GM23248 (cell line): ENCODE data around the gene ZGPAT. TPM values are rescaled to one million over a fixed set of nuclear protein-coding genes. Genes with fewer than 3 reads are reported as not detected.

ENCODE experiments used
- DNase-seq: peaks from one replicate; pipeline ENCODE4 v3.0.0-alpha.2; 2015
- H2AFZ ChIP-seq: fragments of 200-600 bp; sonication (generic); 2 replicates; pipeline ENCODE4 v1.6.1; 2016; ENCODE audit warnings: antibody characterized with exemption
- H3F3A ChIP-seq: fragments of 200-600 bp; sonication (generic); 2 replicates; pipeline ENCODE4 v1.6.1; 2016; ENCODE audit warnings: mild to moderate bottlenecking, antibody characterized with exemption, mixed run types; ENCODE audit not compliant: insufficient read depth
- H3K27ac ChIP-seq: fragments of 200-600 bp; sonication (generic); 2 replicates; pipeline ENCODE4 v1.5.1; 2016; ENCODE audit warnings: mild to moderate bottlenecking
- H3K27me3 ChIP-seq: fragments of 200-600 bp; sonication (generic); replicated peaks from 2 replicates; pipeline ENCODE4 v1.6.1; 2016; ENCODE audit warnings: mild to moderate bottlenecking; ENCODE audit not compliant: insufficient read depth
- H3K36me3 ChIP-seq: fragments of 200-600 bp; sonication (generic); 2 replicates; pipeline ENCODE4 v1.6.1; 2016; ENCODE audit warnings: low read depth, mild to moderate bottlenecking
- H3K4me1 ChIP-seq: fragments of 200-600 bp; sonication (generic); 2 replicates; pipeline ENCODE4 v1.6.1; 2016; ENCODE audit warnings: mild to moderate bottlenecking; ENCODE audit not compliant: insufficient read depth
- H3K4me2 ChIP-seq: fragments of 200-600 bp; sonication (generic); one replicate; pipeline ENCODE4 v1.6.1; 2016; ENCODE audit warnings: mild to moderate bottlenecking; ENCODE audit not compliant: unreplicated experiment
- H3K4me3 ChIP-seq: fragments of 200-600 bp; sonication (generic); 2 replicates; pipeline ENCODE4 v1.5.1; 2016; ENCODE audit warnings: mild to moderate bottlenecking
- H3K79me2 ChIP-seq: fragments of 200-600 bp; sonication (generic); 2 replicates; pipeline ENCODE4 v1.6.1; 2016; ENCODE audit warnings: mild to moderate bottlenecking; ENCODE audit not compliant: insufficient read depth
- H3K9ac ChIP-seq: fragments of 200-600 bp; sonication (generic); 2 replicates; pipeline ENCODE4 v1.6.1; 2016; ENCODE audit warnings: mild to moderate bottlenecking
- H3K9me2 ChIP-seq: fragments of 200-600 bp; sonication (generic); 2 replicates; pipeline ENCODE4 v1.6.1; 2016; ENCODE audit warnings: mixed run types, mild to moderate bottlenecking, moderate library complexity; ENCODE audit not compliant: insufficient read depth
- H3K9me3 ChIP-seq: fragments of 200-600 bp; sonication (generic); one replicate; pipeline ENCODE4 v1.6.1; 2017; ENCODE audit warnings: low read depth
- H4K20me1 ChIP-seq: fragments of 200-600 bp; sonication (generic); 2 replicates; pipeline ENCODE4 v1.6.0; 2016; ENCODE audit not compliant: insufficient read depth
- EZH2 ChIP-seq: fragments of 200-600 bp; sonication (generic); IDR thresholded peaks from 2 replicates; pipeline ENCODE4 v1.6.1; 2018; ENCODE audit warnings: antibody characterized with exemption, mild to moderate bottlenecking; ENCODE audit not compliant: insufficient read depth, poor library complexity, severe bottlenecking
- EZH2phosphoT487 ChIP-seq: fragments of 200-600 bp; sonication (generic); IDR thresholded peaks from 2 replicates; pipeline ENCODE4 v1.6.1; 2018; ENCODE audit warnings: antibody characterized with exemption, moderate library complexity, mild to moderate bottlenecking, low read depth; ENCODE audit not compliant: insufficient read depth
- WGBS, 2 experiments: methylation state at CpG; one replicate each; pipeline ENCODE4 v1.1.6; 2015 to 2017; ENCODE audit warnings: low lambda C conversion rate in 2 of 2, low coverage in 1 of 2; ENCODE audit errors: missing lambda C conversion rate in 2 of 2; 5-methylcytosine and 5-hydroxymethylcytosine counted together
- in situ Hi-C: fragments of 300-500 bp; cut with MboI; formaldehyde crosslinking; loops from 2 replicates; pipeline ENCODE4 v1.15.0; 2020
- polyA plus RNA-seq: library from polyadenylated mRNA; unstranded; fragments of >200 nt; fragmentation: Nextera tagmentation; extraction: Ambion mirVana; gene quantifications from 2 replicates; pipeline ENCODE4 v1.2.1, GENCODE V29; 2016
- total RNA-seq: library from RNA; depleted of rRNA; stranded (reverse); fragments of >200 nt; shearing (Covaris generic); gene quantifications from 2 replicates; pipeline ENCODE4 v1.2.3, GENCODE V29; 2014

ZGPAT gene
- total and polyA plus RNA-seq, 2 experiments from 2014 or later, result 22.7 to 28.5 TPM

GRCh38 chr20:63765082-63765873, 57.4 kb downstream of the ZGPAT start:
- Histone ChIP-seq H4K20me1 (no peaks in the 10 kb centered on the region), H3F3A (no peaks in the 10 kb centered on the region), H3K4me3 (no peak overlapping the region), H3K79me2 (no peaks in the 10 kb centered on the region), H3K4me2 (no peak overlapping the region), H3K9me3 (no peaks in the 10 kb centered on the region), H3K27ac (no peak overlapping the region), H3K9me2 (no peaks in the 10 kb centered on the region), H2AFZ (no peak overlapping the region), H3K4me1 (no peaks in the 10 kb centered on the region), H3K9ac (no peak overlapping the region), H3K36me3 (no peaks in the 10 kb centered on the region), H3K27me3 (no peaks in the 10 kb centered on the region)
- DNase-seq, result no peak
- 85% methylated on average over 15 to 16 of the region's 16 CpGs for WGBS, 2 experiments
- no peak for TF ChIP-seq EZH2phosphoT487
- no peak for TF ChIP-seq EZH2
- in situ Hi-C loops, result no loop called here

DNA sequence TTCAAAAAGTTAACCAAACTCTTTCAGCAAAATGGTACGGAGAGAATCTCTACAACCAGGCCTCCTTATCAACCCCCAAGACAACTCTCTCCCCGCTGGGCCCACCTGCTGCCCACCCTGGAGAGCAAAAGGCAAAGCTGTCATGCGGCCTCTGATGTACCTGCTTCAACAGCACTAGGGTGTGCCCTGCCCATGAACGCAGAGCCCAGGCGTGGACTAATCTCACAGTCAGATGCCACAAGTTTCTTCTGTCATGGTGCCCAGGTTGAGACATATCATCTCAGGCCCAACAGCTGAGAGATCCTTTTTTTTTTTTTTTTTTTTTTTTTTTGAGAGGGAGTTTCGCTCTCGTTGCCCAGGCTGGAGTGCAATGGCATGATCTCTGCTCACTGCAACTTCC, 58.1 kb downstream of the ZGPAT start:
- H3K79me2 ChIP-seq, result no peaks in the 10 kb centered on the region
- no peak overlapping the region for H3K9ac ChIP-seq
- H3K9me3 ChIP-seq, result no peaks in the 10 kb centered on the region
- no peaks in the 10 kb centered on the region for H3K9me2 ChIP-seq
- in situ Hi-C loops, result no loop called here
- H3K36me3 ChIP-seq, result no peaks in the 10 kb centered on the region
- H2AFZ ChIP-seq, result no peak overlapping the region
- no peak overlapping the region for H3K4me3 ChIP-seq
- no peak overlapping the region for H3K27ac ChIP-seq
- H3F3A ChIP-seq, result no peaks in the 10 kb centered on the region
- H3K27me3 ChIP-seq, result no peaks in the 10 kb centered on the region
- H3K4me2 ChIP-seq, result no peak overlapping the region
- H4K20me1 ChIP-seq, result no peaks in the 10 kb centered on the region
- no peaks in the 10 kb centered on the region for H3K4me1 ChIP-seq
- TF ChIP-seq EZH2phosphoT487 (no peak), EZH2 (no peak)
- no peak for DNase-seq
- WGBS, 2 experiments, result 84 to 87% methylated on average over 6 to 7 of the region's 7 CpGs

- H3F3A ChIP-seq, result no peaks in the 10 kb centered on the region
These were observed 59.0 kb downstream of the ZGPAT start for GRCh38 chr20:63766695-63767426.

DNA sequence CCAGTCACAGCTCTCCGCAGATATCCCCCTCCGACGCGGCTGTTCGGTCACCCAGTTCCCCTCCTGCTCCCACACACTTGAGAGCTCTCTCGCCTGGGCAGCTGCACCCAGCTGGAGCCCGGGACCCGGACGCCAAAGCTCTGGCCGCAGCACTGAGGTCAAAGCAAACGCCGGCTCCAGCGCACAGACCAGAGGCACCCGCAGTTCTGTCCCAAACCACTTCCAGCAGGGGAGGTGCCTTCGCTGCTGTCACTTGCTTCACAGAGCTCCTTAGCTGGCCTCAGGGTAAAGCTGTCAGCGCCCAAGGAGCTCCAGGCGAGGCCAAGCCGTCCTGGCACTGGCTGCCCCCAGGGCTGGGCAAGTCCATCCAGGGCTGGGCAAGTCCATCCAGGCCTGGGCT, 59.6 kb downstream of the ZGPAT start:
- Histone ChIP-seq H3K4me3 (no peak overlapping the region), H3K79me2 (no peaks in the 10 kb centered on the region), H3K36me3 (no peaks in the 10 kb centered on the region), H3K27ac (no peak overlapping the region), H3F3A (no peaks in the 10 kb centered on the region), H3K4me1 (no peaks in the 10 kb centered on the region), H3K27me3 (no peaks in the 10 kb centered on the region), H4K20me1 (no peaks in the 10 kb centered on the region), H3K4me2 (no peak overlapping the region), H3K9me3 (no peaks in the 10 kb centered on the region), H3K9ac (no peak overlapping the region), H3K9me2 (no peaks in the 10 kb centered on the region), H2AFZ (no peak overlapping the region)
- TF ChIP-seq EZH2phosphoT487, result no peak
- TF ChIP-seq EZH2, result no peak
- no peak for DNase-seq
- 79 to 81% methylated on average over 18 of the region's 18 CpGs for WGBS, 2 experiments
- in situ Hi-C loops, result no loop called here

More at GRCh38 chr20:63766695-63767426, 59.0 kb downstream of the ZGPAT start:
- no peak for DNase-seq
- Histone ChIP-seq H4K20me1 (no peaks in the 10 kb centered on the region), H3K36me3 (no peaks in the 10 kb centered on the region), H3K4me2 (no peak overlapping the region), H2AFZ (no peak overlapping the region), H3K27me3 (no peaks in the 10 kb centered on the region), H3K9ac (no peak overlapping the region), H3K4me1 (no peaks in the 10 kb centered on the region), H3K27ac (no peak overlapping the region), H3K79me2 (no peaks in the 10 kb centered on the region), H3K9me3 (no peaks in the 10 kb centered on the region), H3K4me3 (no peak overlapping the region), H3K9me2 (no peaks in the 10 kb centered on the region)
- in situ Hi-C loops, result no loop called here
- WGBS, 2 experiments, result 89 to 94% methylated on average over 33 to 38 of the region's 38 CpGs
- no peak for TF ChIP-seq EZH2phosphoT487
- TF ChIP-seq EZH2, result no peak
